ENCODE results near the gene DCTPP1. TPM values are rescaled to one million over a fixed set of nuclear protein-coding genes. Genes with fewer than 3 reads are reported as not detected.

The DCTPP1 gene
- total and polyA plus RNA-seq, 2 of the 13 experiments (the other 11 are each of a cell fraction or from before 2014, with no cell fraction given) = 54.8 to 74.4 TPM

DNA sequence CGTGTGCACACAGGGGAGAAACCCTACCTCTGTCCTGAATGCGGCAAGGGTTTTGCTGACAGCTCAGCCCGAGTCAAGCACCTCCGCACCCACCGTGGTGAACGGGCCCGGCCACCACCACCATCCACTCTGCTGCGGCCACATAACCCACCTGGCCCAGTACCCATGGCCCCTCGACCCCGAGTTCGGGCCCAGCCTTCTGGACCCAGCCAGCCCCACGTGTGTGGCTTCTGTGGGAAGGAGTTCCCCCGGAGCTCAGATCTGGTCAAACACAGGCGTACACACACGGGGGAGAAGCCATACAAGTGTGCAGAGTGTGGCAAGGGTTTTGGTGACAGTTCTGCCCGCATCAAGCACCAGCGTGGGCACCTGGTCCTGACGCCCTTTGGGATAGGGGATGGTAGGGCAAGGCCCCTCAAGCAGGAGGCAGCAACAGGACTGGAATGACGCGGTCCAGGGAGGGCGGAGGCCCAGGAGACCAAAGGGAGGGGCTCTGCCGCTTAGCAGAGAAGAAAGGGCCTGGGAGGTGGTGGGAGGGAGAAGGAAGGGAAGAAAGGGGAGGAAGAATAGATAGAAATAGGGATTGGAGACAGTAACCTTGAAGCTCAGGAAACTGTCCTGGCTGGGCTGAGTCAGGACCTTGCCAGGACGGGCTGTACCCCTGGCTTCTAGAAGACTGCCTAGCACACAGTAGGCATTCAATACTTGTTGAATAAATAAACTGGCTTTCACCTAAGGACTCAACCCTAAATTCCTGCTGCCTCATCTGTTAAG lies 31.0 kb downstream of the DCTPP1 start (continued):
- TF ChIP-seq, protein P1, sequence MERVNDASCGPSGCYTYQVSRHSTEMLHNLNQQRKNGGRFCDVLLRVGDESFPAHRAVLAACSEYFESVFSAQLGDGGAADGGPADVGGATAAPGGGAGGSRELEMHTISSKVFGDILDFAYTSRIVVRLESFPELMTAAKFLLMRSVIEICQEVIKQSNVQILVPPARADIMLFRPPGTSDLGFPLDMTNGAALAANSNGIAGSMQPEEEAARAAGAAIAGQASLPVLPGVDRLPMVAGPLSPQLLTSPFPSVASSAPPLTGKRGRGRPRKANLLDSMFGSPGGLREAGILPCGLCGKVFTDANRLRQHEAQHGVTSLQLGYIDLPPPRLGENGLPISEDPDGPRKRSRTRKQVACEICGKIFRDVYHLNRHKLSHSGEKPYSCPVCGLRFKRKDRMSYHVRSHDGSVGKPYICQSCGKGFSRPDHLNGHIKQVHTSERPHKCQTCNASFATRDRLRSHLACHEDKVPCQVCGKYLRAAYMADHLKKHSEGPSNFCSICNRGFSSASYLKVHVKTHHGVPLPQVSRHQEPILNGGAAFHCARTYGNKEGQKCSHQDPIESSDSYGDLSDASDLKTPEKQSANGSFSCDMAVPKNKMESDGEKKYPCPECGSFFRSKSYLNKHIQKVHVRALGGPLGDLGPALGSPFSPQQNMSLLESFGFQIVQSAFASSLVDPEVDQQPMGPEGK (CRISPR knock-in tag; IDR thresholded peaks at IDR 0.05) = no peak
- TF ChIP-seq MZF1 (CRISPR knock-in tag; IDR thresholded peaks at IDR 0.05; ENCODE audit: borderline replicate concordance) (no peak), NAIF1 (CRISPR knock-in tag; IDR thresholded peaks at IDR 0.05; ENCODE audit: borderline replicate concordance) (no peak), MYC (CRISPR knock-in tag; IDR thresholded peaks at IDR 0.05; ENCODE audit: borderline replicate concordance) (no peak), ZNF33B (CRISPR knock-in tag; IDR thresholded peaks at IDR 0.05) (no peak), ZNF101 (CRISPR knock-in tag; IDR thresholded peaks at IDR 0.05; ENCODE audit: borderline replicate concordance, low read depth) (no peak), ZNF317 (CRISPR knock-in tag; IDR thresholded peaks at IDR 0.05) (no peak), ZSCAN20 (CRISPR knock-in tag; IDR thresholded peaks at IDR 0.05; ENCODE audit: borderline replicate concordance) (no peak), ZNF24 (IDR thresholded peaks at IDR 0.05) (no peak)

Measured in HepG2 (cell line).